Nephron progenitor cell (in vitro differentiated cells): ENCODE measurements around the gene ERCC1.
A peak's percentile ranks its signal among the peaks of the same experiment; 100 is the strongest.

Source experiments
- DNase-seq: peaks from one replicate; pipeline ENCODE4 v3.0.0; 2021
- H3K27ac Mint-ChIP-seq: 2 replicates; pipeline ENCODE4 v1.8.0; 2021; ENCODE audit warnings: mild to moderate bottlenecking, moderate library complexity, mixed read lengths
- H3K27me3 Mint-ChIP-seq: 2 replicates; pipeline ENCODE4 v1.8.0; 2021; ENCODE audit warnings: mild to moderate bottlenecking, low read depth, mixed read lengths; ENCODE audit not compliant: poor library complexity
- H3K36me3 Mint-ChIP-seq: 2 replicates; pipeline ENCODE4 v1.8.0; 2021; ENCODE audit warnings: low read depth, mixed read lengths
- H3K4me1 Mint-ChIP-seq: 2 replicates; pipeline ENCODE4 v1.8.0; 2021; ENCODE audit warnings: mixed read lengths
- H3K4me3 Mint-ChIP-seq: 2 replicates; pipeline ENCODE4 v1.8.0; 2021; ENCODE audit warnings: mild to moderate bottlenecking, moderate library complexity, mixed read lengths
- H3K9me3 Mint-ChIP-seq: 2 replicates; pipeline ENCODE4 v1.8.0; 2021; ENCODE audit warnings: mild to moderate bottlenecking, moderate library complexity, mixed read lengths
- TF ChIP-seq, protein P1 (sequence below): fragments of 200-600 bp; sonication (generic); IDR thresholded peaks from 2 replicates; pipeline ENCODE4 v1.5.0; 2021; ENCODE audit warnings: antibody characterized with exemption

Gene ERCC1

DNA sequence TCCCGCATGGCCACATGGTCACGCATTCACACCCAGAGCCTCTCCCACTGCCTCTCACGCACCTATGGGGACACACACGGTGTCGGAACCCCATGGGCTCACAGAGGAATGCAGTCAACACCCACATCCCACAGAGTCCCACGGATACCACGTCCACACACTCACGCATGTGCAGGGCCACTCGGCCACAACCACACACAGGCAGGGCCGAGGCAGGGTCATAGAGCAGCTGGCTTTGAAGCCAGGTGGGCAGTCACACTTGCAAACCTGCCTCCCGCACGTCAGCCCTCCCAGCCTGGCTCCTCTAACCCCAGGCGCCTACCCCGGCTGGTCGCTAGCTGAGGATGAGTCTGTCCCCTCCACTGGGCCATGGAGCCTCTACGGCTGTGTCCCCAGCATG lies 61.4 kb downstream of the ERCC1 start:
- H3K4me3 Mint-ChIP-seq: no peak overlapping the region
- H3K36me3 Mint-ChIP-seq: peaks cover 50% of the 10 kb centered on the region
- H3K27ac Mint-ChIP-seq: no peak overlapping the region
- H3K4me1 Mint-ChIP-seq: peaks cover 13% of the 10 kb centered on the region
- TF ChIP-seq, protein P1, sequence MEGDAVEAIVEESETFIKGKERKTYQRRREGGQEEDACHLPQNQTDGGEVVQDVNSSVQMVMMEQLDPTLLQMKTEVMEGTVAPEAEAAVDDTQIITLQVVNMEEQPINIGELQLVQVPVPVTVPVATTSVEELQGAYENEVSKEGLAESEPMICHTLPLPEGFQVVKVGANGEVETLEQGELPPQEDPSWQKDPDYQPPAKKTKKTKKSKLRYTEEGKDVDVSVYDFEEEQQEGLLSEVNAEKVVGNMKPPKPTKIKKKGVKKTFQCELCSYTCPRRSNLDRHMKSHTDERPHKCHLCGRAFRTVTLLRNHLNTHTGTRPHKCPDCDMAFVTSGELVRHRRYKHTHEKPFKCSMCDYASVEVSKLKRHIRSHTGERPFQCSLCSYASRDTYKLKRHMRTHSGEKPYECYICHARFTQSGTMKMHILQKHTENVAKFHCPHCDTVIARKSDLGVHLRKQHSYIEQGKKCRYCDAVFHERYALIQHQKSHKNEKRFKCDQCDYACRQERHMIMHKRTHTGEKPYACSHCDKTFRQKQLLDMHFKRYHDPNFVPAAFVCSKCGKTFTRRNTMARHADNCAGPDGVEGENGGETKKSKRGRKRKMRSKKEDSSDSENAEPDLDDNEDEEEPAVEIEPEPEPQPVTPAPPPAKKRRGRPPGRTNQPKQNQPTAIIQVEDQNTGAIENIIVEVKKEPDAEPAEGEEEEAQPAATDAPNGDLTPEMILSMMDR: no peak
- DNase-seq: no peak
- peaks cover 2% of the 10 kb centered on the region for H3K27me3 Mint-ChIP-seq
- H3K9me3 Mint-ChIP-seq: no peaks in the 10 kb centered on the region

DNA sequence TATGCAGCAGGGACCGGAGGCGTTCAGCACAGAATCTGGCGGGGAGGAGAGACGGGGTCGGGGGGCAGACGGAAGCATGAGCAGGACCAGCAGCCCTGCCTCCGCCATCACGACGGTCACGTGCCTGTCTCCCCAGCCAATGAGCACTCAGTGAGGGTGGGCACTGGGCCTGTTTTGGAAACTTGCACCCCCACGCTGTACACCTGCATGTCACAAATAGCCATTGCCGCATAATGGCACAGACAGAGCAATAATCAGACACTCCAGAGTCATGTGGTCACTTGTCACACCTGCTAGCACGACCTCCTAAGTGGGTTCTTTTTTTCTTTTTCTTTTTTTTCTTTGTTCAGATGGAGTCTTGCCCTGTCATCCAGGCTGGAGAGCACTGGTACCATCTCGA lies 62.1 kb downstream of the ERCC1 start:
- Mint-ChIP-seq H3K36me3 (peaks cover 56% of the 10 kb centered on the region), H3K27me3 (peaks cover 2% of the 10 kb centered on the region), H3K9me3 (no peaks in the 10 kb centered on the region), H3K4me1 (peaks cover 13% of the 10 kb centered on the region), H3K4me3 (no peak overlapping the region), H3K27ac (no peak overlapping the region)
- TF ChIP-seq, protein P1: no peak
- DNase-seq: no peak

DNA sequence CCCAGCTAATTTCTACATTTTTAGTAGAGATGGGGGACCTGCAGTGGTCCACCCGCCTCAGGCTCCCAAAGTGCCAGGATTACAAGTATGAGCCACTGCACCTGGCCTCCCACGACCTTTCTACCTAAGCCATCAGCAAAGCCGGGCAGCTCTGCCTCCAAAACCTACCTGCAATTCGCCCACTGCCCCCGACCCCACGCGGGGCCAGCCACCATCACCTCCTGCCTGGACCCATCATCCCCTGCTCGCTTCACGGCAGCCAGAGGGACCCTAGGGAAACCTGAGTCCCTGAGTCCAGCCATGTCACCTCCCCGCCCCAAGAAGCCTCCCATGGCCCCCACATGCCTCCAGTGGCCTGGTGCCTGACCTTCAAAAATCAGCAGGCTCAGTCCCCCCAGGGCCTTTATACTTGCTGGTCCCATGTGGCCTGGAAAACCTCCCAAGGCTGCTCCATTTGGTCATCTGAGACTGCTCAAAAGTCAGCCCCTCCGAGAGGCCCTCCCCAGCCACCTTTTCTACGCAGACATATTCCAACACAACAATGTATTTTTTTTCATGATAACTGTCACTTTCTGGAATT lies 65.4 kb downstream of the ERCC1 start:
- Mint-ChIP-seq H3K36me3 (peaks cover 68% of the 10 kb centered on the region), H3K9me3 (no peaks in the 10 kb centered on the region), H3K27ac (peak overlapping the region; percentile 90), H3K4me1 (peaks cover 13% of the 10 kb centered on the region), H3K27me3 (peaks cover 6% of the 10 kb centered on the region), H3K4me3 (no peak overlapping the region)
- TF ChIP-seq, protein P1: no peak
- no peak for DNase-seq

DNA sequence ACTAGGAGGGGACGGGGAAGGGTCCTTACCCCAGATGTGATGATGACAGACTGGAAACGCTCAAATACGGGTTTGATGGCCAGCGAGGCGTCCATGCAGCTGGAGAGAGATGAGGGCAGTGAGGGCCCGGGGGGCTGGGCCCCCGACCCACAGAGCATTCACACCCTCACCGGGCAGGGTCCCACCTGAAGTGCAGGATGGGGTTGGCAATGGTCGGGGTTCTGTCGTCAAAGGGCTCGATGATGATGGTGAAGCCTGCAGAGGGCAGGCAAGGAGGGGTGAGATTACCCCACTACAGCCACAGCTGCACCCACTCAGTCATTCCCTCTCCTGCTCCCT lies 66.3 kb downstream of the ERCC1 start:
- no peak overlapping the region for H3K4me3 Mint-ChIP-seq
- peaks cover 13% of the 10 kb centered on the region for H3K4me1 Mint-ChIP-seq
- no peak for DNase-seq
- H3K9me3 Mint-ChIP-seq: no peaks in the 10 kb centered on the region
- TF ChIP-seq, protein P1: no peak
- peaks cover 68% of the 10 kb centered on the region for H3K36me3 Mint-ChIP-seq
- peaks cover 6% of the 10 kb centered on the region for H3K27me3 Mint-ChIP-seq
- no peak overlapping the region for H3K27ac Mint-ChIP-seq
